Measurements from ENCODE around the gene EFCAB11. TPM values are rescaled to one million over a fixed set of nuclear protein-coding genes. Genes with fewer than 3 reads are reported as not detected.

The EFCAB11 gene
- total RNA-seq, 4 donors from 2014 or later = 3.4 to 8.0 (median 5.5) TPM

DNA sequence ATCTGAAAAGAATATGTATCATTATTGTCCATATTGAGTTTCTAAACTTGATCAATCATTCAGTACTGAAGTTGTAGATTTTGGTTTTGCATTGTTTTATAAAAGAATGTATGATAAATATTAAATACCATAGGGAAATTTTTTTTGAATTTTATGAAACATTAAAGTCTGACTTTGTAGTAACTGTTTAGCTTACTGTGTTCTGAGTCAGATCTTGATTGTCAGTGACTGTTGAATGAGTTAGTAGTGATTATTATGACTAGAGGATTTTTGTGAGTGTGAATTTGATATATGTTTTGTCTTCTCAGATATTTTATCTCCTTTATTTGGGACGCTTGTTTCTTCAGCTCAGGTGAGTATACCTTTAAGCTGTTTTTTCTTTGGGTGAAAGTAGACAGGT lies 11.3 kb upstream of the EFCAB11 start:
- no peaks in the 10 kb centered on the region for H3K9me3 ChIP-seq
- H3K4me1 ChIP-seq = no peaks in the 10 kb centered on the region
- intact Hi-C loops (cut with DNase I) = no loop called here
- peaks cover 6 to 71% (median 8%) of the 10 kb centered on the region in 3 donors for H3K36me3 ChIP-seq
- no peak overlapping the region for H3K27ac ChIP-seq
- TF ChIP-seq, protein P1, sequence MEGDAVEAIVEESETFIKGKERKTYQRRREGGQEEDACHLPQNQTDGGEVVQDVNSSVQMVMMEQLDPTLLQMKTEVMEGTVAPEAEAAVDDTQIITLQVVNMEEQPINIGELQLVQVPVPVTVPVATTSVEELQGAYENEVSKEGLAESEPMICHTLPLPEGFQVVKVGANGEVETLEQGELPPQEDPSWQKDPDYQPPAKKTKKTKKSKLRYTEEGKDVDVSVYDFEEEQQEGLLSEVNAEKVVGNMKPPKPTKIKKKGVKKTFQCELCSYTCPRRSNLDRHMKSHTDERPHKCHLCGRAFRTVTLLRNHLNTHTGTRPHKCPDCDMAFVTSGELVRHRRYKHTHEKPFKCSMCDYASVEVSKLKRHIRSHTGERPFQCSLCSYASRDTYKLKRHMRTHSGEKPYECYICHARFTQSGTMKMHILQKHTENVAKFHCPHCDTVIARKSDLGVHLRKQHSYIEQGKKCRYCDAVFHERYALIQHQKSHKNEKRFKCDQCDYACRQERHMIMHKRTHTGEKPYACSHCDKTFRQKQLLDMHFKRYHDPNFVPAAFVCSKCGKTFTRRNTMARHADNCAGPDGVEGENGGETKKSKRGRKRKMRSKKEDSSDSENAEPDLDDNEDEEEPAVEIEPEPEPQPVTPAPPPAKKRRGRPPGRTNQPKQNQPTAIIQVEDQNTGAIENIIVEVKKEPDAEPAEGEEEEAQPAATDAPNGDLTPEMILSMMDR (IDR thresholded peaks at IDR 0.05) = no peak
- no peak for TF ChIP-seq POLR2A (IDR thresholded peaks at IDR 0.05)
- H3K4me3 ChIP-seq = no peak overlapping the region
- DNase-seq = no peak
- no peaks in the 10 kb centered on the region for H3K27me3 ChIP-seq
- 72 to 95% methylated on average over 1 of the region's 1 CpG for WGBS, 2 donors

DNA sequence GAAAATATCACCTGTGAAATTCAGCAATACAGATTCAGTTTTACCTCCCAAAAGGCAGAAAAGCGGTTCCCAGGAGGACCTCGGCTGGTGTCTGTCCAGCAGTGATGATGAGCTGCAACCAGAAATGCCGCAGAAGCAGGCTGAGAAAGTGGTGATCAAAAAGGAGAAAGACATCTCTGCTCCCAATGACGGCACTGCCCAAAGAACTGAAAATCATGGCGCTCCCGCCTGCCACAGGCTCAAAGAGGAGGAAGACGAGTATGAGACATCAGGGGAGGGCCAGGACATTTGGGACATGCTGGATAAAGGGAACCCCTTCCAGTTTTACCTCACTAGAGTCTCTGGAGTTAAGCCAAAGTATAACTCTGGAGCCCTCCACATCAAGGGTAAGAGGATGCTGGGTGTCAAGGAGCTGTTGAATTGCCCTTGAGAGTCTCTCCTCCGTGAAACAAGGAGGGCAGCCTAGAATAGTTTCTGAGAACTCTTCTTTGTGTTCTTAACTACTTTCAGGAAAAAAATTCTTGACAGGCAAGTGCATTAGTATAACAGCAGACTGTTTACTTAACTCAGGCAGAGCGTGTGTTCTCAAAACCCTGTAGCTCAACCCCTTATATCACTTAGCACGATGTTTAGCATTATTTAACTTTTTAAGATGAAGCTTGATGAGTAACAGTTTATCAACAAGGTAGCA lies 8.9 kb upstream of the EFCAB11 start:
- peaks cover 5 to 52% (median 6%) of the 10 kb centered on the region in 3 donors for H3K36me3 ChIP-seq
- DNase-seq = no peak
- no peak overlapping the region for H3K4me3 ChIP-seq
- intact Hi-C loops (cut with DNase I) = no loop called here
- no peaks in the 10 kb centered on the region for H3K9me3 ChIP-seq
- 91 to 97% methylated on average over 8 to 10 of the region's 10 CpGs for WGBS, 2 donors
- no peaks in the 10 kb centered on the region for H3K27me3 ChIP-seq
- H3K4me1 ChIP-seq = peaks cover 0 to 5% (median 0%) of the 10 kb centered on the region in 3 donors
- TF ChIP-seq, protein P1 (IDR thresholded peaks at IDR 0.05) = no peak
- no peak for TF ChIP-seq POLR2A (IDR thresholded peaks at IDR 0.05)
- no peak overlapping the region for H3K27ac ChIP-seq

DNA sequence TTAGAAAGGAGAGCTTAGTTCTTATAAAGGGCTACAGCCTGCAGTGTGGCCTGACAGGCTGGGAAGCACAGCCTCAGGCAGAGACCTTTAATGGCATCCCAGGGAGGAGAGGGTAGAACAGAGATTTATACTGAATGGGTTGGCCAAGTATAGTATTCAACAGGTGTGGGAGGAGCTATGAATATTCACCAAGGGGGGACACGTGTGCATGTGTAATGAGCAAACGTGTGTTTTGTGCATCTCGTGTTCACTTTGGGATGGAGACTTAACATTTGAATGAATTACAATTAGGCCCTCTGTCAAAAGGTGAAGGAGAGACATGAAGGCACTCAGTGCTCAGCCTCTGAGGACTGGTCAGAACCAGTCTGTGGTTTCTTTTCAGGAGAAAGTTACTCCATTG lies 6.4 kb upstream of the EFCAB11 start:
- Histone ChIP-seq H3K4me3 (no peak overlapping the region), H3K4me1 (peaks cover 8 to 27% (median 12%) of the 10 kb centered on the region in 3 donors), H3K27me3 (no peaks in the 10 kb centered on the region), H3K36me3 (peaks cover 0 to 37% (median 12%) of the 10 kb centered on the region in 3 donors), H3K9me3 (no peaks in the 10 kb centered on the region), H3K27ac (no peak overlapping the region)
- intact Hi-C loops (cut with DNase I) = no loop called here
- no peak for DNase-seq
- WGBS, 2 donors = 87 to 93% methylated on average over 3 of the region's 3 CpGs
- TF ChIP-seq, protein P1 (IDR thresholded peaks at IDR 0.05) = no peak
- TF ChIP-seq POLR2A (IDR thresholded peaks at IDR 0.05) = no peak

DNA sequence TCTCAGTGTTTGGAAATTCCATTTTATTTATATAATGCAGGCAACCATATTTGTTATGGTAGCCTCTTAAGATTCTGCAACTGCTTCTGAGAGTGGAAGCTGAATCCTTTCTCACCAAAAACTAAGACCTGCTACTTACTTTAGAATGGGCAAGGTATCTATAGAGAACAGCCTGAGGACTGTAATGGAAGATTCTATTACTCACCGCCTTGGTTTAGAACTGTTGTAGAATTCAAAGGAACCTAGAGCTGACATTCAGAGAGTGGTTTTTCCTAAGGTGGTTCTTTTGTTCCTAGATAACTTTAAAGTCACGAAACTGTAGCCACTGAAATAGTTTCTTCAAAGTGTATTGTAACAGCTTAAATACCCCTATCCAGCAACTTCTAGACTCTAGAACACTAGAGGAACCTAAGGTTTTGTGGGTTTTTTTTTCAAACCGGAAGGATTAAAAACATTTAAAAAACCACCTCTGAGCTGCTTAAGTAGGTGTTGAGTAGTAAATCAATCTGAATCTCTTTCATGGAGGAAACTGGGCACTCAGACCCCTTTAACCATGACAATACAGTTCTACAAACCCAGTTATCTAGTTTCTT lies 5.4 kb upstream of the EFCAB11 start:
- TF ChIP-seq, protein P1 (IDR thresholded peaks at IDR 0.05) = no peak
- no peak for TF ChIP-seq POLR2A (IDR thresholded peaks at IDR 0.05)
- Histone ChIP-seq H3K9me3 (no peaks in the 10 kb centered on the region), H3K36me3 (peaks cover 0 to 35% (median 12%) of the 10 kb centered on the region in 3 donors), H3K4me1 (peaks cover 8 to 27% (median 12%) of the 10 kb centered on the region in 3 donors), H3K4me3 (no peak overlapping the region), H3K27ac (no peak overlapping the region), H3K27me3 (no peaks in the 10 kb centered on the region)
- 72 to 80% methylated on average over 3 of the region's 3 CpGs for WGBS, 2 donors
- intact Hi-C loops (cut with DNase I) = no loop called here
- no peak for DNase-seq

DNA sequence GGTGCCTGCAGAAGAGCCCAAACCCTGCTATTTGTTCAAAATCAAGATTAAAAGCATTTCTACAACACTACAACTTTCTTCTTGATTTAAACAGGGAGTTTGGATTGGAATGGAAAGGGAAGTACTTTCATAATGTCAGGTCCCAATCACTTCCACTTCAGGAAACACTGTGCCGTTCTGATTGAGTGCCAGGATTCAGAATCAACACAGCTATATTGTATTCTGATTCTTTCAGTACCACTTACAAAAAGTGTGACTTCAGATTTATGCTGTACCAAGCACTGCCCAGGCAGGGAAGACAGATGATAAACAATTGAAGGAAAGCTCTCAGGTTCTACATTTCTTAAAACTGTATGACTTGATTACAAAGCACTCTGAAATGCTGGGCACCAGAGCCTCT lies 4.4 kb upstream of the EFCAB11 start:
- intact Hi-C loops (cut with DNase I) = no loop called here
- Histone ChIP-seq H3K36me3 (peaks cover 0 to 26% (median 10%) of the 10 kb centered on the region in 3 donors), H3K27ac (no peak overlapping the region), H3K4me3 (no peak overlapping the region), H3K4me1 (peaks cover 11 to 32% (median 12%) of the 10 kb centered on the region in 3 donors), H3K9me3 (no peaks in the 10 kb centered on the region), H3K27me3 (no peaks in the 10 kb centered on the region)
- TF ChIP-seq, protein P1 (IDR thresholded peaks at IDR 0.05) = no peak
- no peak for TF ChIP-seq POLR2A (IDR thresholded peaks at IDR 0.05)
- no peak for DNase-seq
- 77 to 94% methylated on average over 1 of the region's 1 CpG for WGBS, 2 donors

All from esophagus squamous epithelium (tissue), 5 donors.